ENCODE measurements around the gene PRKN. TPM values are rescaled to one million over a fixed set of nuclear protein-coding genes. Genes with fewer than 3 reads are reported as not detected.

The PRKN gene
- total RNA-seq, 1 donor from 2014 or later, result 5.1 TPM

DNA sequence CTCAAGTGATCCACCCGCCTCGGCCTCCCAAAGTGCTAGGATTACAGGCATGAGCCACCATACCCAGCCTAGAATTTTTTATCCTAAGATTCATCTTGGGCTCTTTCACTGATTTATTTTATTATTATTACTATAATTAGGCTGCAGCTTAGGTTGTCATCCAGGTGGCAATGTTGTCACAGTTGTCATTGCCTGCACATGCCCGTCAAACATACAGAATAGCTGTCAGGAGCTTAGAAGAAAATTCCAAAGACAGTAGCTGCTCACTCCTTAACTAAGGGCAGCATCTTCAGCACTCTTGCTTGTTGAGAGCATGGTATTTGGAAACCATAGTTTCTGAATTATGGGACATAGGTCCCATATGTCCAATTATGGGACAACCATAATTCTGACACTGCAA lies 1118.8 kb downstream of the PRKN start:
- H3K4me3 Mint-ChIP-seq (ENCODE audit: unreplicated experiment), result no peak overlapping the region
- H3K36me3 Mint-ChIP-seq (ENCODE audit: low read depth, unreplicated experiment), result no peaks in the 10 kb centered on the region
- no peak for DNase-seq (ENCODE audit: low spot score)
- H3K27ac Mint-ChIP-seq (ENCODE audit: unreplicated experiment), result no peak overlapping the region
- H3K27me3 Mint-ChIP-seq (ENCODE audit: unreplicated experiment), result no peaks in the 10 kb centered on the region
- peaks cover 6% of the 10 kb centered on the region for H3K4me1 Mint-ChIP-seq (ENCODE audit: unreplicated experiment)
- H3K9me3 Mint-ChIP-seq (ENCODE audit: unreplicated experiment), result no peaks in the 10 kb centered on the region
- no peak for TF ChIP-seq CTCF (IDR thresholded peaks at IDR 0.05; ENCODE audit: unreplicated experiment)

DNA sequence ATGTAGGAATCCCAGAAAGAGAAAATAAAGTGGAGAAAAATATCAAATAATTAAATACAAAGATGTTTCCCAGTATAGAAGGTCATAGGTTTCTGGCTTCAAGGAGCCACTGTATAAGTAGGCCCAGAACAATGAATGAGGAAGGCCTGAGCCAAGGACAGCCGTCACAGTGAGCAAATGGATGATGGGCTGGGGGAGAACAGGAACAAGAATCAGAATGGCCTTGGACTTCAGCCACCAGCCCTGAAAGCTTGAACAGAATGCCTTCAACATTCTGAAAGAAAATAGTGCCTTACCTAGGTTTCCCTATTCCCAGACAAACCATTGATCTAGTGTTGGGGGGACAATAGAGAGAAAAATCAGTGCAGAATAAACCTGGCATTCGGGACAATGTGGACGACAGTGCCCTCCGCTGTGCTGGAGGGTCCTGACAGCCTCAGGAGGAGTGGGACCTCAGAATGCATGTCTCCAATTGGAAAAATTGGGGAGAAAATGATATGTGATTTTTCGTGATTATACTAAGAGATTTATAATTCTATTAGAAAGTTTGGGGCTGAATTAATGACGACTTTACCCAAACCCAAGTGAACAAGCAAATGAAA lies 1119.8 kb downstream of the PRKN start:
- no peak overlapping the region for H3K4me3 Mint-ChIP-seq (ENCODE audit: unreplicated experiment)
- H3K27me3 Mint-ChIP-seq (ENCODE audit: unreplicated experiment), result no peaks in the 10 kb centered on the region
- TF ChIP-seq CTCF (IDR thresholded peaks at IDR 0.05; ENCODE audit: unreplicated experiment), result no peak
- H3K27ac Mint-ChIP-seq (ENCODE audit: unreplicated experiment), result no peak overlapping the region
- peaks cover 6% of the 10 kb centered on the region for H3K4me1 Mint-ChIP-seq (ENCODE audit: unreplicated experiment)
- DNase-seq (ENCODE audit: low spot score), result no peak
- H3K9me3 Mint-ChIP-seq (ENCODE audit: unreplicated experiment), result no peaks in the 10 kb centered on the region
- H3K36me3 Mint-ChIP-seq (ENCODE audit: low read depth, unreplicated experiment), result no peaks in the 10 kb centered on the region

DNA sequence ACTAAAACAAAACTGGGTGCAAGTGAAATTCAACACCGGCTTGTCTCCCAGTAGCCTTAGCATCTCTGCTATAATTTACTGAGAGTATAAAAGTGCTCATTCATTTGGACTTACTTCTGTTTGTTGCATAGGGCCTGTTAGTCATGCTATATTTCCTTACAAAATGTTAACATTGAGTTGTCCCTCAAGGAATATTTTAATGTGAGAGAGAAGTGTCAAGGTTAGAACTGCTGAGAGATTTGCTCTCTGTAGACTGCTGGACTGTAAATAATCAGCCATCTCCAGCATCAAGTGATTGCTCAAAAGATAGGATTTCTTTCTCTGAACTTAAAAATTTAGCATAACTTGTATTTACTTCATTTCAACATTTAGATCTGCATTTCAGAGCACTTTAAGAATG lies 1125.2 kb downstream of the PRKN start:
- Mint-ChIP-seq H3K4me1 (ENCODE audit: unreplicated experiment) (peaks cover 12% of the 10 kb centered on the region), H3K27me3 (ENCODE audit: unreplicated experiment) (no peaks in the 10 kb centered on the region), H3K36me3 (ENCODE audit: low read depth, unreplicated experiment) (no peaks in the 10 kb centered on the region), H3K27ac (ENCODE audit: unreplicated experiment) (no peak overlapping the region), H3K9me3 (ENCODE audit: unreplicated experiment) (peaks cover 3% of the 10 kb centered on the region), H3K4me3 (ENCODE audit: unreplicated experiment) (no peak overlapping the region)
- no peak for TF ChIP-seq CTCF (IDR thresholded peaks at IDR 0.05; ENCODE audit: unreplicated experiment)
- DNase-seq (ENCODE audit: low spot score), result no peak

- Mint-ChIP-seq H3K27ac (ENCODE audit: unreplicated experiment) (peak overlapping the region; percentile 63), H3K27me3 (ENCODE audit: unreplicated experiment) (no peaks in the 10 kb centered on the region), H3K4me3 (ENCODE audit: unreplicated experiment) (no peak overlapping the region), H3K9me3 (ENCODE audit: unreplicated experiment) (peaks cover 4% of the 10 kb centered on the region), H3K36me3 (ENCODE audit: low read depth, unreplicated experiment) (no peaks in the 10 kb centered on the region), H3K4me1 (ENCODE audit: unreplicated experiment) (peaks cover 8% of the 10 kb centered on the region)
- no peak for TF ChIP-seq CTCF (IDR thresholded peaks at IDR 0.05; ENCODE audit: unreplicated experiment)
- no peak for DNase-seq (ENCODE audit: low spot score)
Measured at GRCh38 chr6:161598896-161599295, 1128.7 kb downstream of the PRKN start.

- H3K36me3 Mint-ChIP-seq (ENCODE audit: low read depth, unreplicated experiment), result no peaks in the 10 kb centered on the region
- no peak overlapping the region for H3K4me3 Mint-ChIP-seq (ENCODE audit: unreplicated experiment)
- peaks cover 4% of the 10 kb centered on the region for H3K9me3 Mint-ChIP-seq (ENCODE audit: unreplicated experiment)
- H3K4me1 Mint-ChIP-seq (ENCODE audit: unreplicated experiment), result peaks cover 8% of the 10 kb centered on the region
- no peak for DNase-seq (ENCODE audit: low spot score)
- no peaks in the 10 kb centered on the region for H3K27me3 Mint-ChIP-seq (ENCODE audit: unreplicated experiment)
- no peak for TF ChIP-seq CTCF (IDR thresholded peaks at IDR 0.05; ENCODE audit: unreplicated experiment)
- no peak overlapping the region for H3K27ac Mint-ChIP-seq (ENCODE audit: unreplicated experiment)
Measured at GRCh38 chr6:161596807-161597520, 1130.6 kb downstream of the PRKN start.
